Measurements from ENCODE around the gene SMIM35.

The SMIM35 gene

DNA sequence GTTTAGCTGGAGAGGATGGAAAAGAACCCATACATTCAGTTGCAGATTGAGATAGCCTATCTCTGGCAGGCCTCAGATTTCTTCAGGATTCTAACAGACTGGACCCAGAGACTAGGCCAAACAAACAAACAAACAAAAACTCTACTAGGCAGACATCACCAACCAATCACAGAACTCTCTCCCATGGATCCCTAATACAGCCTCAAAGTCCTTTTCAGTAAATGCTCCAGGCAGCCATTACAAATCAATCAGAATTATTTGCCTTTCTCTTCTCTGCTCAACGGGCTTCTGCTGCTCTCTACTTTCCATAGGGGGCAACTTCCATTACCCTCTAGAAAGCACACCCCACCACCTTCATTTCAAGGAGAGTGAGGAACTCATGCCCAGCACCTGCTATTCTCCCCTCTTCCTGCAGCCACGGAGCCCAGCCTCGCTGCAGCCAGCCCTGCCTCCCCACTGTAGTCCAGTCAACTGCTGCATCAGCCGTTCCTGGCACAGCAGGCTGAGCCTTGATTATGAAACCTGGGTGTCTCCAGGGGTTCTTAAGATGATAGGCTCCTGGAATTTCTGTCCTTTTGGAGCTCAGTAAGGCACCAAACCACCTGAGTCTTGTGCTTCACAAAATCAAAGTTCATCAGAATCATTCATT, 19.0 kb upstream of the SMIM35 start:
- Histone ChIP-seq H3K4me3 (ENCODE audit: insufficient read depth, low read length, poor library complexity, severe bottlenecking) (no peak overlapping the region), H3K27ac (ENCODE audit: low read depth, low read length) (no peak overlapping the region), H3K79me2 (ENCODE audit: insufficient read depth, low read length) (no peaks in the 10 kb centered on the region), H3K4me2 (ENCODE audit: low read depth, low read length, poor library complexity, severe bottlenecking) (no peak overlapping the region), H2AFZ (ENCODE audit: low read depth, low read length, severe bottlenecking) (no peak overlapping the region), H3K36me3 (ENCODE audit: low read length) (no peaks in the 10 kb centered on the region), H3F3A (ENCODE audit: insufficient read depth) (no peaks in the 10 kb centered on the region), H3K9ac (ENCODE audit: low read length) (no peak overlapping the region), H3K9me2 (replicated peaks; ENCODE audit: insufficient read depth, low read length) (no peaks in the 10 kb centered on the region), H4K20me1 (ENCODE audit: low read depth, low read length) (no peaks in the 10 kb centered on the region), H3K9me3 (ENCODE audit: insufficient read depth, low read length) (no peaks in the 10 kb centered on the region), H3K27me3 (ENCODE audit: low read length) (no peaks in the 10 kb centered on the region; the same call in 1 of the 2 replicates)
- TF ChIP-seq EZH2phosphoT487 (conservative IDR thresholded peaks at IDR 0.05; ENCODE audit: low read length): no peak
- TF ChIP-seq, protein P1, sequence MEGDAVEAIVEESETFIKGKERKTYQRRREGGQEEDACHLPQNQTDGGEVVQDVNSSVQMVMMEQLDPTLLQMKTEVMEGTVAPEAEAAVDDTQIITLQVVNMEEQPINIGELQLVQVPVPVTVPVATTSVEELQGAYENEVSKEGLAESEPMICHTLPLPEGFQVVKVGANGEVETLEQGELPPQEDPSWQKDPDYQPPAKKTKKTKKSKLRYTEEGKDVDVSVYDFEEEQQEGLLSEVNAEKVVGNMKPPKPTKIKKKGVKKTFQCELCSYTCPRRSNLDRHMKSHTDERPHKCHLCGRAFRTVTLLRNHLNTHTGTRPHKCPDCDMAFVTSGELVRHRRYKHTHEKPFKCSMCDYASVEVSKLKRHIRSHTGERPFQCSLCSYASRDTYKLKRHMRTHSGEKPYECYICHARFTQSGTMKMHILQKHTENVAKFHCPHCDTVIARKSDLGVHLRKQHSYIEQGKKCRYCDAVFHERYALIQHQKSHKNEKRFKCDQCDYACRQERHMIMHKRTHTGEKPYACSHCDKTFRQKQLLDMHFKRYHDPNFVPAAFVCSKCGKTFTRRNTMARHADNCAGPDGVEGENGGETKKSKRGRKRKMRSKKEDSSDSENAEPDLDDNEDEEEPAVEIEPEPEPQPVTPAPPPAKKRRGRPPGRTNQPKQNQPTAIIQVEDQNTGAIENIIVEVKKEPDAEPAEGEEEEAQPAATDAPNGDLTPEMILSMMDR (IDR thresholded peaks at IDR 0.05; ENCODE audit: insufficient read depth, low read length, poor library complexity, severe bottlenecking): no peak

DNA sequence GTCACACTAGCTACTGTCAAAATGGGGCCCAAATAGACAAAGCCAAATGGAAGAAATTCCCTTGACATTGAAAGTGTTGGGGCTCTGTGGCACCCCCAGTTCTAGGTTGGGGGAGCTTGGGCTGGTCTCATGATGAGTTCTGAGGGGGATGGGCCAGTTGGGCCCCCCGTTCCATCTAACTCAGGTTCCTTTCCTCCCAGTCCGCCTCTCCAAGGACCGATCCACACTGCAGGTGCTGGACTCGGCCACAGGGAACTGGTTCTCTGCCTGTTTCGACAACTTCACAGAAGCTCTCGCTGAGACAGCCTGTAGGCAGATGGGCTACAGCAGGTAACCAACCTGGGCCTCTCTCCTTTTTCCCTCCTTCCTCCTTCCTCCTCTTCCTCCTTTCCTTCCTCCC, 17.7 kb upstream of the SMIM35 start:
- TF ChIP-seq, protein P1 (IDR thresholded peaks at IDR 0.05; ENCODE audit: insufficient read depth, low read length, poor library complexity, severe bottlenecking): no peak
- TF ChIP-seq EZH2phosphoT487 (conservative IDR thresholded peaks at IDR 0.05; ENCODE audit: low read length): no peak
- Histone ChIP-seq H3K4me3 (ENCODE audit: insufficient read depth, low read length, poor library complexity, severe bottlenecking) (no peak overlapping the region), H3K9me2 (replicated peaks; ENCODE audit: insufficient read depth, low read length) (no peaks in the 10 kb centered on the region), H3K27ac (ENCODE audit: low read depth, low read length) (no peak overlapping the region), H3K9ac (ENCODE audit: low read length) (no peak overlapping the region), H3K36me3 (ENCODE audit: low read length) (no peaks in the 10 kb centered on the region), H3K9me3 (ENCODE audit: insufficient read depth, low read length) (no peaks in the 10 kb centered on the region), H3K27me3 (ENCODE audit: low read length) (no peaks in the 10 kb centered on the region; the same call in 1 of the 2 replicates), H3K4me2 (ENCODE audit: low read depth, low read length, poor library complexity, severe bottlenecking) (no peak overlapping the region), H4K20me1 (ENCODE audit: low read depth, low read length) (no peaks in the 10 kb centered on the region), H3F3A (ENCODE audit: insufficient read depth) (no peaks in the 10 kb centered on the region), H2AFZ (ENCODE audit: low read depth, low read length, severe bottlenecking) (no peak overlapping the region), H3K79me2 (ENCODE audit: insufficient read depth, low read length) (no peaks in the 10 kb centered on the region)

DNA sequence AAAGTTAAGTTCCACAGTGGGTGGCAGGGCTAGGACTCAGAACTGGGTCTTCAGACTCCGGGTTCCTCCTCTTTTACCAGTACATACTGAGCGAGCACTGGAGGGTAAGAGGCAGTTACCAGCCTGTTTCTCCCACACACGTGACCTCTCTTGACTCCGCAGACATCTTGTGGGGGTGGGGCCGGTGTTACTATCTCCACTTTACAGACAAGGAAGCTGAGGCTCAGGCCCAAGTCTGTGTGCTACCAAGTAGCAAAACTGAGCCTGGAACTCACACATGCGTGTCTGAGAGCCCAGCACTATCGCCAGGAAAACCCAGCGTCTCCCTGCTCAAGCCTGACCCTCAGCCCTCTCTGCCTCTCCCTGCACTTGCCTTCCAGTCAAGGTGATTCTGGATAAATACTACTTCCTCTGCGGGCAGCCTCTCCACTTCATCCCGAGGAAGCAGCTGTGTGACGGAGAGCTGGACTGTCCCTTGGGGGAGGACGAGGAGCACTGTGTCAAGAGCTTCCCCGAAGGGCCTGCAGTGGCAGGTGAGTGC, 16.0 kb upstream of the SMIM35 start:
- H3K79me2 ChIP-seq (ENCODE audit: insufficient read depth, low read length): no peaks in the 10 kb centered on the region
- H3K9me3 ChIP-seq (ENCODE audit: insufficient read depth, low read length): no peaks in the 10 kb centered on the region
- H3K4me3 ChIP-seq (ENCODE audit: insufficient read depth, low read length, poor library complexity, severe bottlenecking): no peak overlapping the region
- no peaks in the 10 kb centered on the region for H3K9me2 ChIP-seq (replicated peaks; ENCODE audit: insufficient read depth, low read length)
- H4K20me1 ChIP-seq (ENCODE audit: low read depth, low read length): no peaks in the 10 kb centered on the region
- no peaks in the 10 kb centered on the region for H3K36me3 ChIP-seq (ENCODE audit: low read length)
- H3K27me3 ChIP-seq (ENCODE audit: low read length): no peaks in the 10 kb centered on the region; the same call in 1 of the 2 replicates
- no peaks in the 10 kb centered on the region for H3F3A ChIP-seq (ENCODE audit: insufficient read depth)
- H2AFZ ChIP-seq (ENCODE audit: low read depth, low read length, severe bottlenecking): no peak overlapping the region
- H3K9ac ChIP-seq (ENCODE audit: low read length): no peak overlapping the region
- TF ChIP-seq, protein P1 (IDR thresholded peaks at IDR 0.05; ENCODE audit: insufficient read depth, low read length, poor library complexity, severe bottlenecking): no peak
- no peak for TF ChIP-seq EZH2phosphoT487 (conservative IDR thresholded peaks at IDR 0.05; ENCODE audit: low read length)
- H3K4me2 ChIP-seq (ENCODE audit: low read depth, low read length, poor library complexity, severe bottlenecking): no peak overlapping the region
- H3K27ac ChIP-seq (ENCODE audit: low read depth, low read length): no peak overlapping the region

Measured in SU-DHL-6 (cell line).